ENCODE results near the gene MIOX. TPM values are rescaled to one million over a fixed set of nuclear protein-coding genes. Genes with fewer than 3 reads are reported as not detected.

MIOX gene
- total RNA-seq, 1 donor from 2014 or later = 0.29 TPM

DNA sequence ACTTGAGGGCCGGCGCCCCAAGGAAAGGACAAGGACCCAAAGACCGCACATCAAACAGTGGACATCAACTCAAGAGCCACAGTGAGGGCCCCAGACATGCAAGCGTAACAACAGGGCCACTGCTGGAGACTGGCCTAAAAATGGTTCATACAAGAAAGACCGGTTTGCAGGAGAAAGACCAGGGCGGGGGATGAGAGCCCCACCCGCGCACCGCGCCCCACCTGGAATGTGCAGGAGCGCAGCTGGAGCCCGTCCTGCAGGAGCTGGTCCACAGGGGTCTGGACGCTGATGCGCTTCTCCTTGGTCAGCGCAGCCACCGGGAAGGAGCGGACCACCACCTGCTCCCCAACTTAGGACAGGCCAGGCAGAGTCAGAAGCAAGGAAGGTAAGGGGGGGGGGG, 25.7 kb upstream of the MIOX start:
- H3K9me3 Mint-ChIP-seq = no peaks in the 10 kb centered on the region
- H3K27ac Mint-ChIP-seq = no peak overlapping the region
- DNase-seq (ENCODE audit: low spot score) = no peak
- no peak overlapping the region for H3K4me3 Mint-ChIP-seq
- H3K4me1 Mint-ChIP-seq (ENCODE audit: low read depth) = no peaks in the 10 kb centered on the region
- H3K27me3 Mint-ChIP-seq (ENCODE audit: insufficient read depth) = no peaks in the 10 kb centered on the region
- H3K36me3 Mint-ChIP-seq (ENCODE audit: low read depth) = peaks cover 25% of the 10 kb centered on the region
- intact Hi-C loops (cut with micrococcal nuclease) = no loop called here

DNA sequence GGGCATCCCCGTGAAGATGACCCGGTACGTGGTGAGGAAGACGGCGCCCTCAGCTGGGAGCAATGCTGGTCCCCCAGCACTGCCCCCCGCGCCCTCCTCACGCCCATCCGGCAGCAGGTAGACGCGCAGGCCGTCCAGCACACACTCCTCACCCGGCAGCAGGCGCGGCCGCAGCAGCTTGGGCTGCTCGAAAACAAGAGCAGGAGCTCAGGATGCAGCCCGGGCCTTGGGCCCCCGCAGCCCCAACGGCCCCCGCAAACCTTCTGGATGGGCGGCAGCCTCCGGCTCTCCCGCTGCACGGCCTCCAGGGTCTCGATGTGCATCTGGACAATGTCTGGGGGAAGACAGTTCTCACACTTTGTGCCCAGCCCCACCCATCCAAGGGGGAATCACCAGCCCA, 25.1 kb upstream of the MIOX start:
- H3K27me3 Mint-ChIP-seq (ENCODE audit: insufficient read depth) = no peaks in the 10 kb centered on the region
- H3K27ac Mint-ChIP-seq = no peak overlapping the region
- intact Hi-C loops (cut with micrococcal nuclease) = no loop called here
- H3K4me1 Mint-ChIP-seq (ENCODE audit: low read depth) = no peaks in the 10 kb centered on the region
- H3K4me3 Mint-ChIP-seq = no peak overlapping the region
- H3K9me3 Mint-ChIP-seq = no peaks in the 10 kb centered on the region
- no peak for DNase-seq (ENCODE audit: low spot score)
- peaks cover 27% of the 10 kb centered on the region for H3K36me3 Mint-ChIP-seq (ENCODE audit: low read depth)

DNA sequence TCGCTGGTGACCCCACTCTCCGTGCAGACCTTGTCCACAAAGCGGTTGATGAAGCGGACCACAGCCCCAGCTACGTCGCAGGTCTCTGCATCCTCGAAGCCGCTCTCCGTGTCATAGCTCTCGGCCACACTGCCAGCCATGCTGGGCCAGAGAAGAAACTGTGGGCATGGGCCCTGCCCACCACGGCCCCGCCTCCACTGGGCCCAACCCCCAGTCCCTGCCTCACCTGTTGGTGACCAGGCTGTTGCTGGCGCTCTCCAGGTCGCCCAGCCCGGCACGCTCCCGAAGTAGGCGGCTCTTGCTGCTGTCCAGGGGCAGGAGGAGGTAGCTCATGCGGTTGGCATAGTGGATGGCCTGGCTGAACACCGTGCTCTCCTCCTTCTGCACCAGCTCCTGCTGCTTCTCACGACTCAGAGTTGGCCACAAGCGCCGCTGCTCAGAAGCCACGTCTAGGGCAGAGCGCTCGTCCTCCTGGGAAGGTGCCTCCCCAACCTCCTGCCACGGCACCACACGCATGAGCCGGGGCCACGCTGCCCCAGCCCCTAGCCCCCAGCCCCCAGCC, 24.6 kb upstream of the MIOX start:
- Mint-ChIP-seq H3K36me3 (ENCODE audit: low read depth) (peaks cover 29% of the 10 kb centered on the region), H3K27me3 (ENCODE audit: insufficient read depth) (no peaks in the 10 kb centered on the region)
- intact Hi-C loops (cut with micrococcal nuclease) = no loop called here

DNA sequence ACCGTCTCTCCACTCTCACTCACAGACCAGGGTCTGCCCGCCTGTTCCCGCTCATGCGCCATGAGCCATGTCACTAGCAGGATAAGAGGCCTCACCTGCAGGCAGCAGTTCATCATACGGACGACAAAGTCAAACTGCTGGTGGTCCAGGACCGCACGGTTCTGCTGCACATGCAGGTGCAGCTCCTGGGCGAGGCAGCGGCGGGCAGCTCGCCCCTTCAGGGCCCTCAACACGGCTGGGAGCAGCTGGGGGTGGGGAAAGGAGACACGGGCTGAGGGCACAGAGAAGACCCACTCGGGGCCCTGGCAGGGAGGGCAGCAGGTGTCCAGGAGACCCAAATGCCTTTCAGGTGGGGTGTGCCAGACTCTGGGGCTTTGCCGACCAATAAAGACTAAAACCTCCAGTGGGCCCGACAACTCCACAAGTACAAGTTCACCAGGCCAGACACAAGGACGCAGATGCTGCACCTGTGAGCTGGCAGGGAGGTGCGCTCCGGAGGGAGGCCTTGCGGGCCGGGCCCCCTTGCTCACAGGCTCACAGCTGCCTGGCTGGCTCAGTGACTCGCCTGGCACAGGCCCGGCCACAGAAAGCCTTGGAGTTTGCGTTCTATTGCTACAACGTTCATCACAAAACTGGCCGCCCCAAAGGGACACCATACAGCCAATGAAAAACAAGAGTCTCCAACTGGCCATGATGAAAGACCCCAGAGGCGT, 23.3 kb upstream of the MIOX start:
- H3K4me3 Mint-ChIP-seq = no peak overlapping the region
- H3K27ac Mint-ChIP-seq = no peak overlapping the region
- no peaks in the 10 kb centered on the region for H3K27me3 Mint-ChIP-seq (ENCODE audit: insufficient read depth)
- intact Hi-C loops (cut with micrococcal nuclease) = no loop called here
- no peaks in the 10 kb centered on the region for H3K9me3 Mint-ChIP-seq
- DNase-seq (ENCODE audit: low spot score) = no peak
- H3K4me1 Mint-ChIP-seq (ENCODE audit: low read depth) = peaks cover under 1% of the 10 kb centered on the region
- H3K36me3 Mint-ChIP-seq (ENCODE audit: low read depth) = peaks cover 23% of the 10 kb centered on the region

More for the DNA sequence above, 24.6 kb upstream of the MIOX start:
- no peak overlapping the region for H3K27ac Mint-ChIP-seq
- H3K4me3 Mint-ChIP-seq = no peak overlapping the region
- DNase-seq (ENCODE audit: low spot score) = no peak
- no peaks in the 10 kb centered on the region for H3K9me3 Mint-ChIP-seq
- H3K4me1 Mint-ChIP-seq (ENCODE audit: low read depth) = no peaks in the 10 kb centered on the region

DNA sequence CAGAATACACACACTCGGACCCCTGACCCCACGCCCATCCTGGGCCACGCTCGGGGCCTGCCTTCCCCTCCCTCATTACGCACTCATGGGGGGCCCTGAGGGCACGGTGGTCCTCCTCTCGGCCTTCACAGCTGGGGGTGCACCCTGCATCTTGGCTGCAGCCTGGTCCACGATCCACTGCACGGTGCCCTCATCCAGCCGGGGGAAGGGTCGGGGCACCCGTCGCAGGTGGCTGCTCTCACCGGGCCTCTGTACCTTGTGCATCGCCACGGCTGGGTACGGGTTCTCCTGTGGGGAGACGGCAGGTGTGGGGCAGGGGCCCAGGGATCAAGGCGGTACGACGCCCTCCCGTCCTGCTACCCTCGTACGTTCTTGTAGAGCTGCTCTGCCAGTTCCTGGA, 22.2 kb upstream of the MIOX start:
- intact Hi-C loops (cut with micrococcal nuclease) = no loop called here
- H3K4me3 Mint-ChIP-seq = no peak overlapping the region
- H3K36me3 Mint-ChIP-seq (ENCODE audit: low read depth) = peaks cover 26% of the 10 kb centered on the region
- no peaks in the 10 kb centered on the region for H3K9me3 Mint-ChIP-seq
- no peak overlapping the region for H3K27ac Mint-ChIP-seq
- peaks cover 12% of the 10 kb centered on the region for H3K4me1 Mint-ChIP-seq (ENCODE audit: low read depth)
- no peak for DNase-seq (ENCODE audit: low spot score)
- no peaks in the 10 kb centered on the region for H3K27me3 Mint-ChIP-seq (ENCODE audit: insufficient read depth)

DNA sequence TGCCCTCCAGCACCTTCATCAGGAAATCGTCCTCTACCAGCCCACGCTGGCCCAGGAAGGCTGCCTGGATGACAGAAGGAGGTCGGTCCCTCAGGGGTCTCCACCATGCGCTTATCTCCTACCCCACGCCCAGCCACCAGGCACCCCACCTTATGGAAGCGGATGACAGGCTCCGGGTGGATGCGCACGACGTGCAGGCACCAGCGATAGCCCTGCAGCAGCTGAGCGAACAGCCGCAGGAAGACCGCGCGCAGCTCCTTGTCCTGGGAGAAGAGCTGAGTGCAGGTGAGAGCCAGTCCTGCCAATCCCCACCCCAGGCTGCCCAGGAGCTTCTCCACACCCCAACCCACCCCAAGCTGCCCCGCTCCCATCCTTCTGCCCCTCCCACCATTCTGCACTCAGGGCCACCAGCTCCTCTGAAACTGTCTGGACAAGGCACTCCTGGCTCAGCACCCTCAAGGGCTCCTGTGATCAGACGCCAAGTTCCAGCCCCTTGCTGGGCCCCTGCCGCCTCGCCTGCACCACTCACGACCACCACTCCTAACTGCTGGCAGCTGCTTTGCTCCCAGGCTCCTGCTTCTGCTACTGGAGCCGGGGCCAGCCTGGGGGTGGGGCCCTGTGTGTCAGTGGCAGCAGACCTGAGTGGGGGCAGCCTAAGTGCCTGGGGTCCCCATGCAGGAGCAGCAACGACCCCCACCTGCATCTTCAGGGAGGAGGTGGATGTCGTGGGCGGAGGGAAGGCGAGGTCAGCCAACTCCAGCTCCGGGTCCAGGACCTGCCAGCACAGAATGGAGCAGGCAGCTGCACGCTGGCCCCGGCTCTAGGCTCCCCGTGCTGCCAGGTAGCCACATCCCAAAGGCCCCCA, 21.4 kb upstream of the MIOX start:
- H3K27ac Mint-ChIP-seq = no peak overlapping the region
- H3K9me3 Mint-ChIP-seq = no peaks in the 10 kb centered on the region
- no peaks in the 10 kb centered on the region for H3K27me3 Mint-ChIP-seq (ENCODE audit: insufficient read depth)
- peaks cover 18% of the 10 kb centered on the region for H3K4me1 Mint-ChIP-seq (ENCODE audit: low read depth)
- H3K36me3 Mint-ChIP-seq (ENCODE audit: low read depth) = peaks cover 23% of the 10 kb centered on the region
- H3K4me3 Mint-ChIP-seq = no peak overlapping the region
- no peak for DNase-seq (ENCODE audit: low spot score)
- intact Hi-C loops (cut with micrococcal nuclease) = no loop called here

DNA sequence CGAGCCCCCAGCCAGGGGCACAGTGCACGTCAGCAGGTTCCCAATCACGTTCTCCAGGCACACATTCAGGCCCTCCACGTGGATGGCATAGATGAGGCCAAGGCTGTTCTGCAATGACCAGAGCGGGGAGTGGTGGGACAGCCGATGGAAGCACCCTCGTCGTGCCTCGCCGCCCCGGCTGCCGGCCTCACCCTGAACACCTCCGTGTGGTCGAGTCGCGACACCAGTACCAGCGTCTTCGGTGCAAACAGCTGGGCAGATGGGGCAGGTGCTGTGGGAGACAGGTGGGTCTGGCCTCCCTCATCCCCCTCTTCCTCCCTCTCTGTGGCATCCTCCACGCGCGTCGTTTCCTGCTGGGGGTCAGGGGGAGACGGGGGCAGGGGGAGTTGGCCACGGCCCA, 19.3 kb upstream of the MIOX start:
- peaks cover 35% of the 10 kb centered on the region for H3K4me1 Mint-ChIP-seq (ENCODE audit: low read depth)

DNA sequence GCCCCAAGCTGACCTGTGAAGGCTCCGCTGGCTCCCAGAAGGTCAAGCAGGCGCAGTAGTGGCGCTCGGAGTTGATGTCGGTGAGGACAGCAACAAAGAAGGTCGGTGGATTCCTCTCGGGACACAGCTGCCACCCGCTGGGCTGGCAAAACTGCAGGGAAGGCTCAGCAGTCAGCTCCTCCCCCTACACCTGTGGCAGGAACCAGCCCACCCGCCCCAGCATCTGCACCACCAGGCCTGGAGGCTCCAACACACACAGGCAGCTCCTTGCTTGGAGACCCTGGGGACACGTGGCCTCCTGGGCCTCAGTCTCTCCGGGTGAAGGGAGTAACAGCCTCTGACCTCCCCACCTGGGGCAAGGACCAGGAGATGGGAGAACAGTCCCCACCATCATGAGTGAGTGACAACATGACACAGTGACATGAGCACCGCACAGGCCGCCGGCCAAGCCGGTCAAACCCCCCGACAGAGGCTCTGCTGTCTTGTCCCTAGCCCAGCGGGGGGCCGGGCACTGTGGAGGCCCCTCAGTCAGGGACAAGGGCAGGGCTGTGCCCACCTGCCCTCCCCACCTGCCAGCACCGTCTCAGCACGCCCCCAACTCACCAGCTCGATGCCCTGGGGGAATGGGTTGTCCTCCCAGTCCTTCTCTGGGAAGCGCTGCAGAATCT, 18.8 kb upstream of the MIOX start:
- intact Hi-C loops (cut with micrococcal nuclease) = loop anchor here (2.0 kb wide), 1 partner anchor 95 kb away; the partner anchor contains the start of gene SYCE3
- peak overlapping the region; percentile 49 for H3K4me3 Mint-ChIP-seq
- H3K9me3 Mint-ChIP-seq = no peaks in the 10 kb centered on the region
- peaks cover 40% of the 10 kb centered on the region for H3K4me1 Mint-ChIP-seq (ENCODE audit: low read depth)
- no peaks in the 10 kb centered on the region for H3K27me3 Mint-ChIP-seq (ENCODE audit: insufficient read depth)
- H3K27ac Mint-ChIP-seq = no peak overlapping the region
- DNase-seq (ENCODE audit: low spot score) = no peak
- H3K36me3 Mint-ChIP-seq (ENCODE audit: low read depth) = peaks cover 17% of the 10 kb centered on the region

More for the DNA sequence above, 19.3 kb upstream of the MIOX start:
- intact Hi-C loops (cut with micrococcal nuclease) = no loop called here
- DNase-seq (ENCODE audit: low spot score) = no peak
- H3K27ac Mint-ChIP-seq = no peak overlapping the region
- H3K9me3 Mint-ChIP-seq = no peaks in the 10 kb centered on the region
- no peaks in the 10 kb centered on the region for H3K27me3 Mint-ChIP-seq (ENCODE audit: insufficient read depth)
- H3K36me3 Mint-ChIP-seq (ENCODE audit: low read depth) = peaks cover 18% of the 10 kb centered on the region
- H3K4me3 Mint-ChIP-seq = no peak overlapping the region

DNA sequence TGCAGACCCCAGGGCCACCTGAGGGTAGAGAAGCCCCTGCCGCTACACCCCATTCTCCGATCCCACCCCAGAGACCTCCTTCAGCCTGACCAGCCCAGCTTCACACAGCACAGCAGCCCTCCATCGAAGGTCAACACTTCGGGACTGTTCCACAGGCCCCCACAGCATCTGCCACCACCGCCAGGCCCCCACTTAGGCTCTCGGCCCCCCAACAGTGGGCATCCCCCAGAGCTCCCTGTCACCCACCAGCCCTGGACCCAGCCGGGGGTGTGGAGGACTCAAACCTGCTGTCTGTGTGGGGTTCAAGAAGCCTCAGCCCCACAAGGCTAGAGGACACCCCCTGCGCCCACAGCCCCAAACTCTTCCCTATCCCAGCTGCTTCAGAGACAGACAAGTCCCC, 18.0 kb upstream of the MIOX start:
- H3K4me1 Mint-ChIP-seq (ENCODE audit: low read depth) = peaks cover 47% of the 10 kb centered on the region
- H3K36me3 Mint-ChIP-seq (ENCODE audit: low read depth) = peaks cover 14% of the 10 kb centered on the region
- peak overlapping the region; percentile 49 for H3K4me3 Mint-ChIP-seq
- H3K9me3 Mint-ChIP-seq = no peaks in the 10 kb centered on the region
- no peaks in the 10 kb centered on the region for H3K27me3 Mint-ChIP-seq (ENCODE audit: insufficient read depth)
- DNase-seq (ENCODE audit: low spot score) = no peak
- peak overlapping the region; percentile 90 for H3K27ac Mint-ChIP-seq
- intact Hi-C loops (cut with micrococcal nuclease) = loop anchor here (2.0 kb wide), 1 partner anchor 94 kb away; the partner anchor contains the start of gene SYCE3

DNA sequence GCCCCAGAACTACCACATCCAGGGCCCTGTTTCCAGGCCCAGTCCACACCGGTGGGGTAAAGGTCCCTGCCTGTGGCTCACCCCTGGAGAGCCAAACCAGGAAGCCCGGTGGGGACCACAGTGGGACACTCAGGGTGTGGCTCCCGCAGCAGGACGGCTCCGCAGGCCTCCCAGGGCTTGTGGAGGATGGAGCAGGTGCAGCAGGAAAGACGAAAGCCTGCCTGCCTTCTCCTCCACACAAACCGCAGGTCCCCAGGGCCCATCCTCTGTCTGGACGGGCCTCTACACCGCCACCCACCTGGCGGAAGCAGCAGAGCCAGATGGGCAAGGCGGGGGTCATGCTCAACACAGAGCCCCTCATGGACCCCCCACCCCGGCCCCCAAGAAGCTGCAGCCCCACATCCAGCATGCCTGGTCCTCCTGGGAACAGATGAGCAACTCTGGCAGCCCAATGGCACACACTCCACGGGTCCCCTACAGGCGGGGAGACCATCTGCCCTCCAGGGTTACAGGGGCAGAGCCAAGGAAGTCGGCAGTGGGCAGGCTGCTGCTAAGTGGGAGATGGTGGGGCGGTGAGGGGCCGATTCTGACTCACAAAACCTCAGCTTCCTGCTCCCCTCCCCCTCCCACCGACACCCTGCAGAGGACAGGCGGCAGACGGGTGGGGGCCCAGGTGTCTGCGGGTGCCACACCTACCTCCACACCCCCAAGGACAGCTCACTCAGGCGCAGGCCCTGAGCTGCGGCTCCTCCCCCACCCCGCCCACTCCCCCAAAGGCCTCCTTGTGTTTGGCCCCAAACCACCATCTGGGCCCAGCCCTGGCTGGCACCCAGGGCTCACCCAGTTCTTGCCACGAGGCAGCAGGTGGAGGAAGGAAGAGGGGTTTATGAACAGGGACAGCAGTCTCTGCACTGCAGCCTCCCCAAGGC, 17.0 kb upstream of the MIOX start:
- Mint-ChIP-seq H3K4me1 (ENCODE audit: low read depth) (peaks cover 53% of the 10 kb centered on the region), H3K9me3 (no peaks in the 10 kb centered on the region), H3K27me3 (ENCODE audit: insufficient read depth) (no peaks in the 10 kb centered on the region), H3K36me3 (ENCODE audit: low read depth) (peaks cover 12% of the 10 kb centered on the region), H3K4me3 (peak overlapping the region; percentile 48), H3K27ac (peak overlapping the region; percentile 90)
- intact Hi-C loops (cut with micrococcal nuclease) = loop anchor here (1.0 to 10.0 kb wide), 3 partner anchors 39 to 225 kb away; partner anchors contain the start of genes NCAPH2, SYCE3 and TUBGCP6
- DNase-seq (ENCODE audit: low spot score) = peak; percentile 92

DNA sequence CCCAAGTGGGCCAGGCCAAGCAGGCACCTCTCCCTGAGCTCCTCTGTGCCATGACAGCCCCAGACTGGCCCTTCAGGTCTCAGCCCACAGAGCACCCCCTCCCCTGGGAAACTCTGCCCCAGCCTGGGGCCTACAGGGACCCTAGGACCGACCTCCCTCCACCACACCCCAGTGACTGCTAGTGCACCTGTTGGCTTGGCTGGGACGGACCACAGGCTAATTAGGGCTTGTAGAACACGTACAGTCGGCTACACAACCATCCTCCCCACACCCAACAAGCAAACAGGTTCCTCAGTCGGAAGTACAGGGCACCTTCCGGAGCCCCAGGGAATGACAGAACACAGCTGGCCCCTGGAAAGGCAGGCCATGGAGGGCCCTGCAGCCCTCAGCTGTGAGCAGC, 16.2 kb upstream of the MIOX start:
- no peaks in the 10 kb centered on the region for H3K27me3 Mint-ChIP-seq (ENCODE audit: insufficient read depth)
- peak overlapping the region; percentile 48 for H3K4me3 Mint-ChIP-seq
- H3K27ac Mint-ChIP-seq = peak overlapping the region; percentile 90
- peaks cover 53% of the 10 kb centered on the region for H3K4me1 Mint-ChIP-seq (ENCODE audit: low read depth)
- H3K36me3 Mint-ChIP-seq (ENCODE audit: low read depth) = peaks cover 12% of the 10 kb centered on the region
- DNase-seq (ENCODE audit: low spot score) = no peak
- H3K9me3 Mint-ChIP-seq = no peaks in the 10 kb centered on the region
- intact Hi-C loops (cut with micrococcal nuclease) = loop anchor here (1.0 to 10.0 kb wide), 2 partner anchors 38 to 226 kb away; partner anchors contain the start of genes NCAPH2 and TUBGCP6

Data from activated T-helper 1 cell treated with anti-CD3 and anti-CD28 coated beads, Interleukin-12 subunit alpha, Interleukin-12 subunit beta, Interleukin-2, Interleukin-4 antibody, amounts not matched to agents 30 ng/mL and 10 ng/mL and 1 ng/mL, durations not matched to agents 14 hours and 24 hours and 36 hours (primary cell).